NCI-H524 (cell line): ENCODE measurements around the gene STK39.
"Not testable (repeated sequence)": the region's sequence is repeated elsewhere in the genome, so short reads cannot be mapped to it uniquely, and the experiment has no call there.

Experiments
- DNase-seq, 2 experiments: peaks; one replicate each; lab custom pipeline; 2025; lab: John Stamatoyannopoulos, UW

STK39 gene

GRCh38 chr2:168087401-168087800 lies 160.0 kb downstream of the STK39 start:
- DNase-seq, result no peak

- no peak for DNase-seq
Observed at GRCh38 chr2:168086851-168087250, 160.5 kb downstream of the STK39 start.

- DNase-seq, result peak; percentile 14 to 57
Observed at GRCh38 chr2:168085801-168086361, 161.5 kb downstream of the STK39 start.

GRCh38 chr2:168084288-168084687 lies 163.1 kb downstream of the STK39 start:
- DNase-seq, result peak in 1 of 2 experiments; percentile 7

GRCh38 chr2:168081452-168081851 lies 165.9 kb downstream of the STK39 start:
- DNase-seq, result not testable (repeated sequence)

GRCh38 chr2:168079236-168079635 lies 168.2 kb downstream of the STK39 start:
- peak; percentile 15 to 66 for DNase-seq

- no peak for DNase-seq
Observed at GRCh38 chr2:168076731-168077130, 170.7 kb downstream of the STK39 start.

- no peak for DNase-seq
Observed at GRCh38 chr2:168075446-168075845, 171.9 kb downstream of the STK39 start.

GRCh38 chr2:168072626-168073303 lies 174.6 kb downstream of the STK39 start:
- no peak for DNase-seq

- no peak for DNase-seq
Observed at GRCh38 chr2:168064011-168064998, 183.1 kb downstream of the STK39 start.

- DNase-seq, result no peak
Observed at GRCh38 chr2:168062936-168063335, 184.5 kb downstream of the STK39 start.

- DNase-seq, result no peak
Observed at GRCh38 chr2:168062054-168062453, 185.3 kb downstream of the STK39 start.

GRCh38 chr2:168060986-168061750 lies 186.2 kb downstream of the STK39 start:
- DNase-seq, result no peak

GRCh38 chr2:168059758-168060157 lies 187.6 kb downstream of the STK39 start:
- no peak for DNase-seq

GRCh38 chr2:168058675-168059074 lies 188.7 kb downstream of the STK39 start:
- no peak for DNase-seq

- DNase-seq, result no peak
Observed at GRCh38 chr2:168056242-168056787, 191.1 kb downstream of the STK39 start.

- no peak for DNase-seq
Observed at GRCh38 chr2:168054657-168055056, 192.7 kb downstream of the STK39 start.

GRCh38 chr2:168053676-168054075 lies 193.7 kb downstream of the STK39 start:
- DNase-seq, result peak in 1 of 2 experiments; percentile 8

- no peak for DNase-seq
Observed at GRCh38 chr2:168052773-168053172, 194.6 kb downstream of the STK39 start.

GRCh38 chr2:168050377-168050776 lies 197.0 kb downstream of the STK39 start:
- DNase-seq, result peak; percentile 79 to 85

GRCh38 chr2:168049609-168050008 lies 197.8 kb downstream of the STK39 start:
- no peak for DNase-seq
